ENCODE data around the gene MAP1B. TPM values are rescaled to one million over a fixed set of nuclear protein-coding genes. Genes with fewer than 3 reads are reported as not detected.

The MAP1B gene
- total RNA-seq, 1 donor from 2014 or later: 44.1 TPM

GRCh38 chr5:72133212-72133990 lies 26.1 kb downstream of the MAP1B start:
- no peak for DNase-seq

- DNase-seq: no peak
Observed at GRCh38 chr5:72134226-72134899, 27.1 kb downstream of the MAP1B start.

GRCh38 chr5:72137826-72138409 lies 30.6 kb downstream of the MAP1B start:
- no peak for DNase-seq

GRCh38 chr5:72138943-72139521 lies 31.8 kb downstream of the MAP1B start:
- DNase-seq: no peak

GRCh38 chr5:72140711-72141110 lies 33.4 kb downstream of the MAP1B start:
- no peak for DNase-seq

GRCh38 chr5:72141440-72142355 lies 34.4 kb downstream of the MAP1B start:
- peak; percentile 89 for DNase-seq

GRCh38 chr5:72144762-72145161 lies 37.5 kb downstream of the MAP1B start:
- DNase-seq: no peak

- no peak for DNase-seq
Observed at GRCh38 chr5:72145348-72145747, 38.1 kb downstream of the MAP1B start.

GRCh38 chr5:72146056-72146455 lies 38.8 kb downstream of the MAP1B start:
- no peak for DNase-seq

- no peak for DNase-seq
Observed at GRCh38 chr5:72147569-72147968, 40.3 kb downstream of the MAP1B start.

- peak; percentile 27 for DNase-seq
Observed at GRCh38 chr5:72149742-72150141, 42.5 kb downstream of the MAP1B start.

GRCh38 chr5:72151169-72151568 lies 43.9 kb downstream of the MAP1B start:
- no peak for DNase-seq

- no peak for DNase-seq
Observed at GRCh38 chr5:72151646-72152045, 44.4 kb downstream of the MAP1B start.

- no peak for DNase-seq
Observed at GRCh38 chr5:72152545-72152944, 45.3 kb downstream of the MAP1B start.

GRCh38 chr5:72153551-72153950 lies 46.3 kb downstream of the MAP1B start:
- no peak for DNase-seq

- no peak for DNase-seq
Observed at GRCh38 chr5:72154076-72154756, 46.9 kb downstream of the MAP1B start.

- DNase-seq: peak; percentile 93
Observed at GRCh38 chr5:72156946-72157624, 49.8 kb downstream of the MAP1B start.

GRCh38 chr5:72157625-72157962 lies 50.3 kb downstream of the MAP1B start:
- DNase-seq: peak; percentile 45

GRCh38 chr5:72159501-72159911 lies 52.2 kb downstream of the MAP1B start:
- no peak for DNase-seq

GRCh38 chr5:72160329-72160728 lies 53.1 kb downstream of the MAP1B start:
- DNase-seq: no peak

GRCh38 chr5:72160959-72161358 lies 53.7 kb downstream of the MAP1B start:
- DNase-seq: no peak

All from skin of body (tissue), 2 donors.